ENCODE measurements around the gene BICD1.

BICD1 gene

GRCh38 chr12:32285489-32285888 is 178.8 kb downstream of the BICD1 start:
- DNase-seq, result no peak

- peak; percentile 25 for DNase-seq
Observed at GRCh38 chr12:32290411-32290810, 183.8 kb downstream of the BICD1 start.

GRCh38 chr12:32292151-32292550 is 185.5 kb downstream of the BICD1 start:
- no peak for DNase-seq

- no peak for DNase-seq
Observed at GRCh38 chr12:32293808-32294419, 187.3 kb downstream of the BICD1 start.

- DNase-seq, result no peak
Observed at GRCh38 chr12:32296567-32296966, 189.9 kb downstream of the BICD1 start.

GRCh38 chr12:32298917-32299316 is 192.3 kb downstream of the BICD1 start:
- peak; percentile 44 for DNase-seq

- DNase-seq, result no peak
Observed at GRCh38 chr12:32301216-32301615, 194.6 kb downstream of the BICD1 start.

- DNase-seq, result no peak
Observed at GRCh38 chr12:32302218-32303173, 195.8 kb downstream of the BICD1 start.

GRCh38 chr12:32303174-32303549 is 196.5 kb downstream of the BICD1 start:
- no peak for DNase-seq

- DNase-seq, result peak; percentile 27
Observed at GRCh38 chr12:32305163-32305562, 198.5 kb downstream of the BICD1 start.

- DNase-seq, result no peak
Observed at GRCh38 chr12:32307326-32307725, 200.7 kb downstream of the BICD1 start.

- DNase-seq, result no peak
Observed at GRCh38 chr12:32309811-32310736, 203.4 kb downstream of the BICD1 start.

- peak; percentile 65 for DNase-seq
Observed at GRCh38 chr12:32312049-32312670, 205.5 kb downstream of the BICD1 start.

GRCh38 chr12:32322354-32322753 is 215.7 kb downstream of the BICD1 start:
- no peak for DNase-seq

- no peak for DNase-seq
Observed at GRCh38 chr12:32331133-32331532, 224.5 kb downstream of the BICD1 start.

GRCh38 chr12:32332446-32332845 is 225.8 kb downstream of the BICD1 start:
- no peak for DNase-seq

GRCh38 chr12:32334371-32334777 is 227.7 kb downstream of the BICD1 start:
- DNase-seq, result no peak

- DNase-seq, result no peak
Observed at GRCh38 chr12:32336261-32336660, 229.6 kb downstream of the BICD1 start.

GRCh38 chr12:32343496-32343895 is 236.8 kb downstream of the BICD1 start:
- DNase-seq, result no peak

GRCh38 chr12:32344047-32344446 is 237.4 kb downstream of the BICD1 start:
- DNase-seq, result no peak

- DNase-seq, result no peak
Observed at GRCh38 chr12:32353540-32353939, 246.9 kb downstream of the BICD1 start.

- DNase-seq, result no peak
Observed at GRCh38 chr12:32357601-32358249, 251.1 kb downstream of the BICD1 start.
